DOHH2 (cell line): Measurements from ENCODE around the gene PRKCH.

ENCODE experiments used
- EZH2phosphoT487 ChIP-seq: fragments of 200-600 bp; sonication (generic); IDR thresholded peaks from 2 replicates; pipeline ENCODE4 v1.6.1; 2017; ENCODE audit warnings: borderline replicate concordance, mild to moderate bottlenecking, antibody characterized with exemption, low read length, moderate library complexity, mixed read lengths
- TF ChIP-seq, protein P1 (sequence below): fragments of 200-600 bp; sonication (generic); IDR thresholded peaks from one replicate; pipeline ENCODE4 v1.5.1; 2014; ENCODE audit warnings: antibody characterized with exemption, mild to moderate bottlenecking, low read depth, low read length; ENCODE audit not compliant: poor library complexity, severe bottlenecking

DNA sequence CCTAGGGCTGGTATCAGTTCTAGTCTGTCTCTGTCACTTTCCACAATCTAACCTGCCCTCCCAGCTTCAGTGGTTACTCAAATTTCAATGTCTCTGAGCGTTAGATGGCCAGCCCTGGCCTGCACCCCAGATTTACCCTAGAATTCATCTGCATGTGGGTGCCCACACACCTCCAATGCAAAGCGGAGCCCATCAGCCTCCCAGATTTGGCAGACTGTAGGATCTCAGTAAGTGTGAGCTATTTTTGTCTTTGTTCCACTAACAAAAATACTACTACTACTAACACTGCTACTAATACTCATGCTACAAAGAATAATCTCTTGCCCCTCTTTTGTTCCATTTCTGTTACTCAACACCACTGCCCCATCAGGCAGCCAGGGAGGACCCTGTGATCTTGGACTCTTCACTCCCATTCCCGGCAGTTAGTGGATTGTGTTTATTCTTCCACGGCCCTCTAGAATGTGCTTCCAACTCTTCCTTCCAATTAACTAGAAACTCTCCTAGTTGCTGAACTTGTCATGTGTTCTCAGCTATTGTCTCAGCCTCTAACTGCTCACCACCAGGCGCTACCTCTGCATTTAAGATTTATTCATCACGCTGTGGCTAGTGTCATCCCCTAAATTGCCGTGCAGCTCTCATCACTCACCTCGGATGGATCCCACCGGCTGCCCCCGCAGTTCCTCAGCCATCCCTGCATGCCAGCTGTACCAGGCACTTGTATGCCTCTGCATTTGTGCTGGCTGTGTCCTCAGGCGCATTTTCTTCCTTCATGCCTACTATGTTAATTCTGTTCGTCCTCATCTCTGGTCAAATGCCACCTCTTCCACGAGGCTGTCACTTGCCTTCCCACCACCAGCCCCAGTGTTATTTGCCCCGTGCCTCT, 223.3 kb downstream of the PRKCH start:
- TF ChIP-seq, protein P1, sequence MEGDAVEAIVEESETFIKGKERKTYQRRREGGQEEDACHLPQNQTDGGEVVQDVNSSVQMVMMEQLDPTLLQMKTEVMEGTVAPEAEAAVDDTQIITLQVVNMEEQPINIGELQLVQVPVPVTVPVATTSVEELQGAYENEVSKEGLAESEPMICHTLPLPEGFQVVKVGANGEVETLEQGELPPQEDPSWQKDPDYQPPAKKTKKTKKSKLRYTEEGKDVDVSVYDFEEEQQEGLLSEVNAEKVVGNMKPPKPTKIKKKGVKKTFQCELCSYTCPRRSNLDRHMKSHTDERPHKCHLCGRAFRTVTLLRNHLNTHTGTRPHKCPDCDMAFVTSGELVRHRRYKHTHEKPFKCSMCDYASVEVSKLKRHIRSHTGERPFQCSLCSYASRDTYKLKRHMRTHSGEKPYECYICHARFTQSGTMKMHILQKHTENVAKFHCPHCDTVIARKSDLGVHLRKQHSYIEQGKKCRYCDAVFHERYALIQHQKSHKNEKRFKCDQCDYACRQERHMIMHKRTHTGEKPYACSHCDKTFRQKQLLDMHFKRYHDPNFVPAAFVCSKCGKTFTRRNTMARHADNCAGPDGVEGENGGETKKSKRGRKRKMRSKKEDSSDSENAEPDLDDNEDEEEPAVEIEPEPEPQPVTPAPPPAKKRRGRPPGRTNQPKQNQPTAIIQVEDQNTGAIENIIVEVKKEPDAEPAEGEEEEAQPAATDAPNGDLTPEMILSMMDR, result no peak
- no peak for TF ChIP-seq EZH2phosphoT487
